ENCODE results near the gene MED15. TPM values are rescaled to one million over a fixed set of nuclear protein-coding genes. Genes with fewer than 3 reads are reported as not detected.

MED15 gene
- total and polyA plus RNA-seq, 2 experiments from 2014 or later, result 29.2 to 43.5 TPM

DNA sequence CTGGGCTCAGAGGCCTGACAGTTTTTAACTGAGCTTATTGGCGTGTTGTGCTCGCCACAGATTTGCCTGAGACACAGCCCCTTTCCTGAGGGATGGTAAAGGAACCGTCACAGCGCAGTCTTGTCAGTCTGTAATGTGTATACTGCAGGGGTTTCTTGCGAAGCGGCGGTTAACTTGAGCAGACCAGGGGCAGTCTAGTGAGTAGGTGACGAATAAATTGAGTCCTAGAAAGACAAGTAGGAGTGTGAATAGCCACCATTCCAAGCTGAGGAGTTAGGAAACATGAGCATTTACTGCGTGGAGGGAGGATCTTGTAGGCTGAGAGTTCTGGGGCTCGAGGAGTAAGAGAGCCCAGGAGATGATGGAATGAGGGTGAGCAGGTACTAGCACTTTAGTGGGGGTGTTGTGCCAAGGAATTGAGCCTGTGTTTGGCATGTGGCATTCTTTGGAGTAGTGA, 1.4 kb downstream of the MED15 start (continued):
- no peak for TF ChIP-seq CREB1 (CRISPR knock-in tag; IDR thresholded peaks at IDR 0.05; ENCODE audit: low read depth)

DNA sequence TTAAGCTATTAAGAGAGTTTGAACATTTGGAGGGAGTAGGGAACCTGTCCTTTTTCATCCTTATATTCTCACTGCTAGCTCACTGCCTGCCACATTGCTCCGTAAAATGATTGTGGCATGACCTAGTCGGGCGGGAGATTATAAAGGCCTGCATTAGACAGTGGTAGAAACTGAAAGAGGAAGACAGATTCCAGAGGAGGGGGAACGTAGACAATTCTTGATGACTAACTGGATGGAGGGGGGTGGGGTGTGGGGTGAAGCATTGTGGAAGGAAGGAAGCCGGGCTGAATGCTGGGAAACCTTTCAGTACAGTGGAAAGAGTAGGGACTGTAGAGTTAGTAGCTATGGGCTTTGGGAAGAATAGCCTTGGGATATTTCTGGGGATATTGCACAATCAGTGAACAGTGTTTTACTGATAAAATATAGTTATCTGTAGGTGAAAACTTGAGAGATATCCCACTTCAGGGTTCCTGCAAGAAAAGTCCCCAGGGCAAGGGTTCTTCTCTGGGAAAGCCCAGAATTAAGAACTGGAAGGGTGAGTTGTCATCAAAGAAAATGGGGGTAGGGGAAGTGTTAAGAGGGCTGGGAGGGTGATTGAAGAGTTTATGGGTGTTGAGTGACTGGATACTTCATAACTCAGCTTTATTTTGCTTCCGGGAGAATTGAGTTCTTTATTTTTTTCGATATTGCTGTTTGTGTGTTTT, 2.1 kb downstream of the MED15 start:
- Histone ChIP-seq H3K36me3 (ENCODE audit: insufficient read depth) (no peaks in the 10 kb centered on the region), H2AFZ (no peak overlapping the region), H3K27me3 (ENCODE audit: insufficient read depth) (no peaks in the 10 kb centered on the region), H4K20me1 (replicated peaks; ENCODE audit: insufficient read depth) (peaks cover 29% of the 10 kb centered on the region), H3K4me3 (peak overlapping the region; percentile 76; the same call in 1 of the 2 replicates), H3F3A (replicated peaks; ENCODE audit: low read depth) (no peaks in the 10 kb centered on the region), H3K9me2 (ENCODE audit: insufficient read depth) (no peaks in the 10 kb centered on the region), H3K4me2 (peak overlapping the region; percentile 98), H3K27ac (ENCODE audit: low read depth) (peak overlapping the region; percentile 60; the same call in 1 of the 2 replicates), H3K79me2 (replicated peaks; ENCODE audit: insufficient read depth) (peaks cover 69% of the 10 kb centered on the region), H3K4me1 (ENCODE audit: insufficient read depth) (peaks cover 32% of the 10 kb centered on the region)
- Mint-ChIP-seq H3K36me3 (ENCODE audit: low read depth) (no peaks in the 10 kb centered on the region; the same call in 2 of the 3 replicates), H3K4me1 (peaks cover 36% of the 10 kb centered on the region), H3K4me3 (peak overlapping the region; percentile 89), H3K9me3 (no peaks in the 10 kb centered on the region), H3K27ac (no peak overlapping the region; the same call in 1 of the 2 replicates), H3K27me3 (ENCODE audit: insufficient read depth, low read depth, poor library complexity) (peaks cover 10% of the 10 kb centered on the region)
- ATAC-seq, result no peak
- DNase-seq (ENCODE audit: low spot score), result peak; percentile 41
- no peak for TF ChIP-seq STAT1 (IDR thresholded peaks at IDR 0.05; ENCODE audit: unreplicated experiment)
- TF ChIP-seq, protein P1, sequence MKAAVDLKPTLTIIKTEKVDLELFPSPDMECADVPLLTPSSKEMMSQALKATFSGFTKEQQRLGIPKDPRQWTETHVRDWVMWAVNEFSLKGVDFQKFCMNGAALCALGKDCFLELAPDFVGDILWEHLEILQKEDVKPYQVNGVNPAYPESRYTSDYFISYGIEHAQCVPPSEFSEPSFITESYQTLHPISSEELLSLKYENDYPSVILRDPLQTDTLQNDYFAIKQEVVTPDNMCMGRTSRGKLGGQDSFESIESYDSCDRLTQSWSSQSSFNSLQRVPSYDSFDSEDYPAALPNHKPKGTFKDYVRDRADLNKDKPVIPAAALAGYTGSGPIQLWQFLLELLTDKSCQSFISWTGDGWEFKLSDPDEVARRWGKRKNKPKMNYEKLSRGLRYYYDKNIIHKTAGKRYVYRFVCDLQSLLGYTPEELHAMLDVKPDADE (IDR thresholded peaks at IDR 0.05), result no peak
- TF ChIP-seq NANOG (IDR thresholded peaks at IDR 0.05; ENCODE audit: borderline replicate concordance), result no peak
- TF ChIP-seq EZH2 (IDR thresholded peaks at IDR 0.05; ENCODE audit: low read depth, unreplicated experiment), result no peak
- TF ChIP-seq, protein P2, sequence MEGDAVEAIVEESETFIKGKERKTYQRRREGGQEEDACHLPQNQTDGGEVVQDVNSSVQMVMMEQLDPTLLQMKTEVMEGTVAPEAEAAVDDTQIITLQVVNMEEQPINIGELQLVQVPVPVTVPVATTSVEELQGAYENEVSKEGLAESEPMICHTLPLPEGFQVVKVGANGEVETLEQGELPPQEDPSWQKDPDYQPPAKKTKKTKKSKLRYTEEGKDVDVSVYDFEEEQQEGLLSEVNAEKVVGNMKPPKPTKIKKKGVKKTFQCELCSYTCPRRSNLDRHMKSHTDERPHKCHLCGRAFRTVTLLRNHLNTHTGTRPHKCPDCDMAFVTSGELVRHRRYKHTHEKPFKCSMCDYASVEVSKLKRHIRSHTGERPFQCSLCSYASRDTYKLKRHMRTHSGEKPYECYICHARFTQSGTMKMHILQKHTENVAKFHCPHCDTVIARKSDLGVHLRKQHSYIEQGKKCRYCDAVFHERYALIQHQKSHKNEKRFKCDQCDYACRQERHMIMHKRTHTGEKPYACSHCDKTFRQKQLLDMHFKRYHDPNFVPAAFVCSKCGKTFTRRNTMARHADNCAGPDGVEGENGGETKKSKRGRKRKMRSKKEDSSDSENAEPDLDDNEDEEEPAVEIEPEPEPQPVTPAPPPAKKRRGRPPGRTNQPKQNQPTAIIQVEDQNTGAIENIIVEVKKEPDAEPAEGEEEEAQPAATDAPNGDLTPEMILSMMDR (conservative IDR thresholded peaks at IDR 0.05; ENCODE audit: low read depth in 2 of 2), result no peak
- TF ChIP-seq, protein P3, sequence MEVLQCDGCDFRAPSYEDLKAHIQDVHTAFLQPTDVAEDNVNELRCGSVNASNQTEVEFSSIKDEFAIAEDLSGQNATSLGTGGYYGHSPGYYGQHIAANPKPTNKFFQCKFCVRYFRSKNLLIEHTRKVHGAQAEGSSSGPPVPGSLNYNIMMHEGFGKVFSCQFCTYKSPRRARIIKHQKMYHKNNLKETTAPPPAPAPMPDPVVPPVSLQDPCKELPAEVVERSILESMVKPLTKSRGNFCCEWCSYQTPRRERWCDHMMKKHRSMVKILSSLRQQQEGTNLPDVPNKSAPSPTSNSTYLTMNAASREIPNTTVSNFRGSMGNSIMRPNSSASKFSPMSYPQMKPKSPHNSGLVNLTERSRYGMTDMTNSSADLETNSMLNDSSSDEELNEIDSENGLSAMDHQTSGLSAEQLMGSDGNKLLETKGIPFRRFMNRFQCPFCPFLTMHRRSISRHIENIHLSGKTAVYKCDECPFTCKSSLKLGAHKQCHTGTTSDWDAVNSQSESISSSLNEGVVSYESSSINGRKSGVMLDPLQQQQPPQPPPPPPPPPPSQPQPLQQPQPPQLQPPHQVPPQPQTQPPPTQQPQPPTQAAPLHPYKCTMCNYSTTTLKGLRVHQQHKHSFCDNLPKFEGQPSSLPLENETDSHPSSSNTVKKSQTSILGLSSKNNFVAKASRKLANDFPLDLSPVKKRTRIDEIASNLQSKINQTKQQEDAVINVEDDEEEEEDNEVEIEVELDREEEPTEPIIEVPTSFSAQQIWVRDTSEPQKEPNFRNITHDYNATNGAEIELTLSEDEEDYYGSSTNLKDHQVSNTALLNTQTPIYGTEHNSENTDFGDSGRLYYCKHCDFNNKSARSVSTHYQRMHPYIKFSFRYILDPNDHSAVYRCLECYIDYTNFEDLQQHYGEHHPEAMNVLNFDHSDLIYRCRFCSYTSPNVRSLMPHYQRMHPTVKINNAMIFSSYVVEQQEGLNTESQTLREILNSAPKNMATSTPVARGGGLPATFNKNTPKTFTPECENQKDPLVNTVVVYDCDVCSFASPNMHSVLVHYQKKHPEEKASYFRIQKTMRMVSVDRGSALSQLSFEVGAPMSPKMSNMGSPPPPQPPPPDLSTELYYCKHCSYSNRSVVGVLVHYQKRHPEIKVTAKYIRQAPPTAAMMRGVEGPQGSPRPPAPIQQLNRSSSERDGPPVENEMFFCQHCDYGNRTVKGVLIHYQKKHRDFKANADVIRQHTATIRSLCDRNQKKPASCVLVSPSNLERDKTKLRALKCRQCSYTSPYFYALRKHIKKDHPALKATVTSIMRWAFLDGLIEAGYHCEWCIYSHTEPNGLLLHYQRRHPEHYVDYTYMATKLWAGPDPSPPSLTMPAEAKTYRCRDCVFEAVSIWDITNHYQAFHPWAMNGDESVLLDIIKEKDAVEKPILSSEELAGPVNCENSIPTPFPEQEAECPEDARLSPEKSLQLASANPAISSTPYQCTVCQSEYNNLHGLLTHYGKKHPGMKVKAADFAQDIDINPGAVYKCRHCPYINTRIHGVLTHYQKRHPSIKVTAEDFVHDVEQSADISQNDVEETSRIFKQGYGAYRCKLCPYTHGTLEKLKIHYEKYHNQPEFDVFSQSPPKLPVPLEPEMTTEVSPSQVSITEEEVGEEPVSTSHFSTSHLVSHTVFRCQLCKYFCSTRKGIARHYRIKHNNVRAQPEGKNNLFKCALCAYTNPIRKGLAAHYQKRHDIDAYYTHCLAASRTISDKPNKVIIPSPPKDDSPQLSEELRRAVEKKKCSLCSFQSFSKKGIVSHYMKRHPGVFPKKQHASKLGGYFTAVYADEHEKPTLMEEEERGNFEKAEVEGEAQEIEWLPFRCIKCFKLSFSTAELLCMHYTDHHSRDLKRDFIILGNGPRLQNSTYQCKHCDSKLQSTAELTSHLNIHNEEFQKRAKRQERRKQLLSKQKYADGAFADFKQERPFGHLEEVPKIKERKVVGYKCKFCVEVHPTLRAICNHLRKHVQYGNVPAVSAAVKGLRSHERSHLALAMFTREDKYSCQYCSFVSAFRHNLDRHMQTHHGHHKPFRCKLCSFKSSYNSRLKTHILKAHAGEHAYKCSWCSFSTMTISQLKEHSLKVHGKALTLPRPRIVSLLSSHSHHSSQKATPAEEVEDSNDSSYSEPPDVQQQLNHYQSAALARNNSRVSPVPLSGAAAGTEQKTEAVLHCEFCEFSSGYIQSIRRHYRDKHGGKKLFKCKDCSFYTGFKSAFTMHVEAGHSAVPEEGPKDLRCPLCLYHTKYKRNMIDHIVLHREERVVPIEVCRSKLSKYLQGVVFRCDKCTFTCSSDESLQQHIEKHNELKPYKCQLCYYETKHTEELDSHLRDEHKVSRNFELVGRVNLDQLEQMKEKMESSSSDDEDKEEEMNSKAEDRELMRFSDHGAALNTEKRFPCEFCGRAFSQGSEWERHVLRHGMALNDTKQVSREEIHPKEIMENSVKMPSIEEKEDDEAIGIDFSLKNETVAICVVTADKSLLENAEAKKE (CRISPR knock-in tag; IDR thresholded peaks at IDR 0.05), result no peak
- TF ChIP-seq, protein P4, sequence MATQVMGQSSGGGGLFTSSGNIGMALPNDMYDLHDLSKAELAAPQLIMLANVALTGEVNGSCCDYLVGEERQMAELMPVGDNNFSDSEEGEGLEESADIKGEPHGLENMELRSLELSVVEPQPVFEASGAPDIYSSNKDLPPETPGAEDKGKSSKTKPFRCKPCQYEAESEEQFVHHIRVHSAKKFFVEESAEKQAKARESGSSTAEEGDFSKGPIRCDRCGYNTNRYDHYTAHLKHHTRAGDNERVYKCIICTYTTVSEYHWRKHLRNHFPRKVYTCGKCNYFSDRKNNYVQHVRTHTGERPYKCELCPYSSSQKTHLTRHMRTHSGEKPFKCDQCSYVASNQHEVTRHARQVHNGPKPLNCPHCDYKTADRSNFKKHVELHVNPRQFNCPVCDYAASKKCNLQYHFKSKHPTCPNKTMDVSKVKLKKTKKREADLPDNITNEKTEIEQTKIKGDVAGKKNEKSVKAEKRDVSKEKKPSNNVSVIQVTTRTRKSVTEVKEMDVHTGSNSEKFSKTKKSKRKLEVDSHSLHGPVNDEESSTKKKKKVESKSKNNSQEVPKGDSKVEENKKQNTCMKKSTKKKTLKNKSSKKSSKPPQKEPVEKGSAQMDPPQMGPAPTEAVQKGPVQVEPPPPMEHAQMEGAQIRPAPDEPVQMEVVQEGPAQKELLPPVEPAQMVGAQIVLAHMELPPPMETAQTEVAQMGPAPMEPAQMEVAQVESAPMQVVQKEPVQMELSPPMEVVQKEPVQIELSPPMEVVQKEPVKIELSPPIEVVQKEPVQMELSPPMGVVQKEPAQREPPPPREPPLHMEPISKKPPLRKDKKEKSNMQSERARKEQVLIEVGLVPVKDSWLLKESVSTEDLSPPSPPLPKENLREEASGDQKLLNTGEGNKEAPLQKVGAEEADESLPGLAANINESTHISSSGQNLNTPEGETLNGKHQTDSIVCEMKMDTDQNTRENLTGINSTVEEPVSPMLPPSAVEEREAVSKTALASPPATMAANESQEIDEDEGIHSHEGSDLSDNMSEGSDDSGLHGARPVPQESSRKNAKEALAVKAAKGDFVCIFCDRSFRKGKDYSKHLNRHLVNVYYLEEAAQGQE (IDR thresholded peaks at IDR 0.05; ENCODE audit: unreplicated experiment), result no peak
- no peak for TF ChIP-seq EZH2phosphoT487 (IDR thresholded peaks at IDR 0.05; ENCODE audit: unreplicated experiment)
- no peak for TF ChIP-seq CREB1 (CRISPR knock-in tag; IDR thresholded peaks at IDR 0.05; ENCODE audit: low read depth)
- no peak for TF ChIP-seq POLR2AphosphoS5 (IDR thresholded peaks at IDR 0.05; ENCODE audit: low read depth)
- no peak for TF ChIP-seq JUNB (IDR thresholded peaks at IDR 0.05; ENCODE audit: unreplicated experiment)
- no peak for TF ChIP-seq ZNF114 (CRISPR knock-in tag; IDR thresholded peaks at IDR 0.05)
